GM10266 (cell line): ENCODE results near the gene ZNF740.

Source experiments
- DNase-seq: peaks from one replicate; pipeline ENCODE4 v3.0.0; 2012; ENCODE audit errors: extremely low spot score
- TF ChIP-seq, protein P1 (sequence below): IDR thresholded peaks from 2 replicates; pipeline ENCODE4 v1.5.1; 2012; ENCODE audit warnings: mild to moderate bottlenecking, low read depth; ENCODE audit not compliant: control insufficient read depth, insufficient read depth; ENCODE audit errors: missing control alignments

The ZNF740 gene

DNA sequence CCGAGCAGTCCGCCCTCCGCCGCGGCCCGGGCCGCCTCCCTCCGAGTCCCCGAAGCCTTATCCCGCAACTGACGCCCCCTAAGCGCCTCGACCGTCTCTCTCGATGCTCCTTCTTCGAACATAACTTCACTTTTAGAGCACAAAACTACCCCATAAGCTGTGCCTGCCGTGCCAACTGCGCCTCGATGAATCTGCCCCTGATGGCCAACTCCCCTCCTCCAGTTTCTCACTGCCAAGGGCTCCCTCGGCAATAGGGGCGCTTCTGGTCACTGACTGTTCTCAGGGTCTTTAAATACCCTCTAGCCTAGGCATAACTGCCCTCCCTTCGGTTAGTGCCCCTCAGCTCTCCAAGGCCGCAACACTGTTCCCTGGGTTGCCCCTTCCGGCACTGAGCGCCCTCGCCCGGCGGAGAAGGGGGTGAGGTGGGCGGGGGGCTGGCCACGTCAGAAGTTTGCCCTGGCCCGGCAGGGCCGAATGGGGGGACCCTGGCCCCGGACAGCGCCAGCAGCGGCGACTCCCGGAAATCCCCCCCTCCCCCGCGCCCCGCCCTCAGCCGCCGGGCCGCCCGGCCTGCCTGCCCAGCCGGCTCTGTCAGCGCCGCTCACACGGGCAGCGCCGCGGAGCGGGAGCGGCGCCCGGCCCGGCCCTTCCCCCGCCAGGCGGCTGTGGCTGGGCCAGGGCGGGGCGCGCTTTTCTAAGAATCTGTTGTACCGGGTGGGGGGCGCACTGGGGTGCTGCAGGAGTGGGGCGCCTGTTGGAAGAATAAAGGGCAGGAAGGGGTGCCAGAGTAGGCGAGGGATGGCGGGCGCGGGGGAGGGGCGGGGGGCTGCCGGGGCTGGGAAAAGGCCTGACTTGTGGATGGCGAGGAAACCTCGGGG is 40.9 kb downstream of the ZNF740 start:
- peak; percentile 84 for DNase-seq
- TF ChIP-seq, protein P1, sequence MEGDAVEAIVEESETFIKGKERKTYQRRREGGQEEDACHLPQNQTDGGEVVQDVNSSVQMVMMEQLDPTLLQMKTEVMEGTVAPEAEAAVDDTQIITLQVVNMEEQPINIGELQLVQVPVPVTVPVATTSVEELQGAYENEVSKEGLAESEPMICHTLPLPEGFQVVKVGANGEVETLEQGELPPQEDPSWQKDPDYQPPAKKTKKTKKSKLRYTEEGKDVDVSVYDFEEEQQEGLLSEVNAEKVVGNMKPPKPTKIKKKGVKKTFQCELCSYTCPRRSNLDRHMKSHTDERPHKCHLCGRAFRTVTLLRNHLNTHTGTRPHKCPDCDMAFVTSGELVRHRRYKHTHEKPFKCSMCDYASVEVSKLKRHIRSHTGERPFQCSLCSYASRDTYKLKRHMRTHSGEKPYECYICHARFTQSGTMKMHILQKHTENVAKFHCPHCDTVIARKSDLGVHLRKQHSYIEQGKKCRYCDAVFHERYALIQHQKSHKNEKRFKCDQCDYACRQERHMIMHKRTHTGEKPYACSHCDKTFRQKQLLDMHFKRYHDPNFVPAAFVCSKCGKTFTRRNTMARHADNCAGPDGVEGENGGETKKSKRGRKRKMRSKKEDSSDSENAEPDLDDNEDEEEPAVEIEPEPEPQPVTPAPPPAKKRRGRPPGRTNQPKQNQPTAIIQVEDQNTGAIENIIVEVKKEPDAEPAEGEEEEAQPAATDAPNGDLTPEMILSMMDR, result peak; percentile 27

- no peak for DNase-seq
- TF ChIP-seq, protein P1, result no peak
Measured at GRCh38 chr12:53222170-53222721, 41.7 kb downstream of the ZNF740 start.

- no peak for DNase-seq
- TF ChIP-seq, protein P1, result no peak
Measured at GRCh38 chr12:53222806-53223261, 42.3 kb downstream of the ZNF740 start.

GRCh38 chr12:53223389-53224060 is 43.0 kb downstream of the ZNF740 start:
- TF ChIP-seq, protein P1, result no peak
- no peak for DNase-seq

DNA sequence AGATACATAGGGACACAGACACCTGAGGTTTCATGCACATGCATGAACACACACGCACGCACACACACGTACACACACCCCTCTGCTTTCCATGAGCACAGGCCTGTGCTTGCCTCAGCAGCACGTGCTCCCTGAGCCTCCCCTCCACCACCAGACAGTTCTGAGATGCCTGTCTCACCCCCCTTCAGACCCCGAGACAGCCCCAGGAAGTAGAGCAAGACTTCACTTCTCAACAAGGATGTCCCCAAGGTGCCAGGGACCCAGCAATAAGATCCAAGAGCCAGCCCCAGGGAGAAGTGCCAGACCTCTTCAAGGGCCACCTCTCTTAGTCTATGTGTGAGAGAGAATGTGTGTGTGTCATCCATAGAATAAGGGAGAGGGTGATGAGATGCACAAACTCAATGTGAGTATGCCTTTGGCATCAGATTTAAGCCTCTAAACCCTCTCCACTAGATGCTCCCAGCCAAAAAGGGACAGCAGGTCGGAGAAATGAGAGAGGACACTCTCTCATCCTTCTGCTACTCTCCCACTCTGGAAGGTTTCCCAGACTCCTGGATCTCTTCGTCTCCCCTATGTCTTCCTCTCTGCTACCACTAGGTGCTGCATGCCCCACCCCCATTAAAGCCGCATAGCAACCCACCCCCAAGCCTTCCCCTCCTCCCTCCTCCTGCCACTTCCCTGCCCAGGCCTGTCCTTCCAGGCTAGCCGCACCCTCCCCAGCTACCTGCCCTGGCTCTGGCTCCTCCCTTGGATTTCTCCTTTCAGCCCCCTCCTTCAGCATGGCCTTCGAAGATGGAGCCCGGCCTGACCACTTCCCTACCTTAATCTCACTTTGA is 43.8 kb downstream of the ZNF740 start:
- no peak for DNase-seq
- TF ChIP-seq, protein P1, result no peak

DNA sequence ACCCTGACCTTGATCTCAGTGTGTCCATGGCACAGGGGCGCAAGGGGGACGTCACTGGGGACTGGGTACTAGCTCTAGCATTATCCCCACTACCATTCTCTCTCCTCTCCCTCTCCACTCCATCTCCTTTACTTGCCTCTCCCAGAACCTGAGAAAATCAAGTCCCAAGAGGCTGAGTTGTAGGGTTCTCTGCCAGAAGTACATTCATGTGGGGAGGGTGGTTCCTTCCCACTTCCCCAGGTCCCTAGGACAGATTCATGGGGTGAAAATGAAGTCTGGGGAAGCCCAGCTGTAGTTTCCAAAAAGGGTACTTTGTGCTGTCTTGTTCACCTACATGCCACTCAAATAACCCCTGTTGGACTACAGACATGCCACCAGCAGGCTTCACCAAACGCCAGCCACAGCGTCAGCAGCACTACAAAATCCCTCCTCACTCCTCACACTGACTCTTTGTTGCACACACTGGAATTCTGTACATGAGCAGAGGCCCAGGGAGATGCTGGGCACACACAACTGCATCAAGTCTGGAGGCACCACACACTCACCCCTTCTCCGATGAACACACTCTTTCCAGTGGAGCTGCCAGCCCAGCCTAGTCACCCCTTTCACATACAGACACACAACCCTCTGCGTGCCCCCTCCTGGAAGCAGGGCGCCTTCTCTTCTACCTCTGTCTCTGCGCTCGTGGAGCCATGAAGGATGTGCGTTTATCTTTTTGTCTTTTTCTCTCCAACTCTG is 44.5 kb downstream of the ZNF740 start:
- no peak for DNase-seq
- TF ChIP-seq, protein P1, result no peak
